Endothelial cell of umbilical vein (primary cell): Measurements from ENCODE around the gene CCNY. TPM values are rescaled to one million over a fixed set of nuclear protein-coding genes. Genes with fewer than 3 reads are reported as not detected.

ENCODE experiments used
- BruUV-seq: library from RNA; stranded (reverse); fragments of 400-500 nt; replicated peaks from 2 replicates; lab custom pipeline; 2021; lab: Mats Ljungman, UMichigan
- CTCF ChIA-PET: fragments of 300-600, 350-600 bp; sonication (Branson Sonifier 250); formaldehyde crosslinking; loops from one replicate; lab custom pipeline; 2021; ENCODE audit warnings: antibody characterized with exemption, inconsistent platforms; lab: Charles Lee
- POLR2A ChIA-PET: fragments of 300-600, 350-600 bp; sonication (Branson Sonifier 250); formaldehyde crosslinking; loops from one replicate; lab custom pipeline; 2021; ENCODE audit warnings: antibody characterized with exemption, inconsistent platforms; lab: Charles Lee
- DNase-seq: peaks from one replicate; pipeline ENCODE4 v3.0.0-alpha.2; 2011; ENCODE audit warnings: low read depth, low spot score
- FAIRE-seq: peaks from 2 replicates; lab custom pipeline; 2011; peaks lifted over from hg19 to GRCh38; lab: Jason Lieb, UNC
- H2AFZ ChIP-seq: 2 replicates; pipeline ENCODE4 v1.6.0; 2012; ENCODE audit warnings: low read depth, low read length, control low read depth, inconsistent platforms
- H3K27ac ChIP-seq: 2 replicates; pipeline ENCODE4 v1.5.1; 2011; ENCODE audit warnings: low read depth, mild to moderate bottlenecking, control low read depth, low read length, moderate library complexity; ENCODE audit not compliant: insufficient read depth
- H3K27me3 ChIP-seq, 2 experiments: 2 replicates each; pipeline versions ENCODE4 v1.6.0 to v1.6.1; 2011; ENCODE audit warnings: low read length in 2 of 2, mixed read lengths in 1 of 2; ENCODE audit not compliant: control insufficient read depth in 2 of 2, insufficient read depth in 2 of 2
- H3K36me3 ChIP-seq, 2 experiments: 2 replicates in 1 of 2; 3 replicates in 1 of 2; pipeline ENCODE4 v1.5.1; 2011; ENCODE audit warnings: low read length in 2 of 2, mild to moderate bottlenecking in 1 of 2, moderate library complexity in 1 of 2; ENCODE audit not compliant: control insufficient read depth in 2 of 2, insufficient read depth in 2 of 2; ENCODE audit errors: extremely low read depth in 1 of 2
- H3K4me1 ChIP-seq: 3 replicates; pipeline ENCODE4 v1.5.1; 2011; ENCODE audit warnings: mild to moderate bottlenecking, low read length; ENCODE audit not compliant: control insufficient read depth, insufficient read depth; ENCODE audit errors: extremely low read depth
- H3K4me2 ChIP-seq: 2 replicates; pipeline ENCODE4 v1.6.1; 2011; ENCODE audit warnings: low read length, control low read depth, mixed read lengths; ENCODE audit not compliant: insufficient read depth
- H3K4me3 ChIP-seq, 3 experiments: fragments of 200-600 bp in 1 of 3; sonication (generic), shearing (Covaris generic) in 1 of 3; replicated peaks in 1 of 3; 2 replicates each; pipeline ENCODE4 v1.5.1; 2011 to 2016; ENCODE audit warnings: control low read depth in 3 of 3, low read length in 3 of 3, mild to moderate bottlenecking in 2 of 3, inconsistent platforms in 1 of 3, low read depth in 1 of 3, moderate library complexity in 1 of 3; ENCODE audit not compliant: insufficient read depth in 1 of 3
- H3K79me2 ChIP-seq: 2 replicates; pipeline ENCODE4 v1.6.0; 2012; ENCODE audit warnings: low read length, inconsistent platforms; ENCODE audit not compliant: control insufficient read depth, insufficient read depth
- H3K9ac ChIP-seq: replicated peaks from 2 replicates; pipeline ENCODE3; 2011; ENCODE audit warnings: low read length, control low read depth; ENCODE audit not compliant: insufficient read depth; ENCODE audit errors: extremely low read depth
- H3K9me1 ChIP-seq: replicated peaks from 3 replicates; pipeline ENCODE4 v1.6.0; 2011; ENCODE audit warnings: mild to moderate bottlenecking, low read length; ENCODE audit not compliant: control insufficient read depth, insufficient read depth; ENCODE audit errors: extremely low read depth
- H3K9me3 ChIP-seq: replicated peaks from 2 replicates; pipeline ENCODE4 v1.5.1; 2012; ENCODE audit warnings: low read length, inconsistent platforms; ENCODE audit not compliant: control insufficient read depth, insufficient read depth
- H4K20me1 ChIP-seq: replicated peaks from 2 replicates; pipeline ENCODE3; 2011; ENCODE audit warnings: mild to moderate bottlenecking, low read length; ENCODE audit not compliant: control insufficient read depth, insufficient read depth; ENCODE audit errors: extremely low read depth
- CTCF ChIP-seq, 2 donors: IDR thresholded peaks; 1 replicate in 1 of 2; 2 replicates in 1 of 2; pipeline ENCODE4 v1.5.1; 2011; ENCODE audit warnings: low read length in 2 of 2, mild to moderate bottlenecking in 2 of 2, moderate library complexity in 2 of 2, control low read depth in 1 of 2, inconsistent platforms in 1 of 2, low read depth in 1 of 2; ENCODE audit not compliant: insufficient read depth in 1 of 2; ENCODE audit errors: extremely low read depth in 1 of 2
- EZH2 ChIP-seq: IDR thresholded peaks from 2 replicates; pipeline ENCODE4 v1.6.1; 2012; ENCODE audit warnings: borderline replicate concordance, low read depth, mild to moderate bottlenecking, moderate library complexity, low read length, inconsistent platforms; ENCODE audit not compliant: severe bottlenecking
- FOS ChIP-seq: IDR thresholded peaks from 2 replicates; pipeline ENCODE4 v1.6.1; 2011; ENCODE audit warnings: mild to moderate bottlenecking, low read length, moderate library complexity, borderline replicate concordance; ENCODE audit not compliant: insufficient read depth
- GATA2 ChIP-seq: IDR thresholded peaks from 2 replicates; pipeline ENCODE4 v1.7.0; 2011; ENCODE audit warnings: low read depth, mild to moderate bottlenecking, moderate library complexity, mixed read lengths, low read length; ENCODE audit not compliant: insufficient read length, insufficient read depth
- JUN ChIP-seq: IDR thresholded peaks from 2 replicates; pipeline ENCODE4 v1.6.1; 2011; ENCODE audit warnings: borderline replicate concordance, low read depth; ENCODE audit not compliant: insufficient read length, insufficient read depth
- MAX ChIP-seq: IDR thresholded peaks from 2 replicates; pipeline ENCODE4 v1.6.1; 2011; ENCODE audit not compliant: insufficient read depth, insufficient read length
- MYC ChIP-seq: IDR thresholded peaks from one replicate; pipeline ENCODE4 v1.6.1; 2011; ENCODE audit warnings: mild to moderate bottlenecking, low read depth, low read length
- POLR2AphosphoS5 ChIP-seq: IDR thresholded peaks from 2 replicates; pipeline ENCODE4 v1.6.1; 2012; ENCODE audit warnings: low read depth, mild to moderate bottlenecking, control low read depth, low read length, moderate library complexity; ENCODE audit not compliant: insufficient read depth
- dilution Hi-C: fragments of 300-500 bp; cut with MboI; formaldehyde crosslinking; loops from one replicate; pipeline ENCODE4 v1.15.0; 2019; ENCODE audit warnings: low sequenced_read_pairs; ENCODE audit not compliant: extremely low pct_ligation_motif_present
- intact Hi-C: fragments of 100-400 bp; cut with micrococcal nuclease; formaldehyde crosslinking; loops from one replicate; pipeline ENCODE4 v1.10.0; 2022
- polyA plus RNA-seq, 4 experiments: library from polyadenylated mRNA; depleted of rRNA in 3 of 4; stranded (reverse) in 3 of 4; unstranded in 1 of 4; fragments of >200 nt; gene quantifications; 2 replicates each; pipeline versions ENCODE4 v1.2.1 to v1.2.3, GENCODE V29; 2011 to 2012; ENCODE audit warnings: missing spikeins in 1 of 4
- total RNA-seq: library from RNA; stranded (reverse); gene quantifications from 2 replicates; pipeline ENCODE4 v1.2.3, GENCODE V29; 2021

The CCNY gene
- total and polyA plus RNA-seq, 2 donors (not counting 3 experiments of a cell fraction or from before 2014, with no cell fraction given) = 61.5 to 107 TPM

- ChIA-PET POLR2A (no interaction called here), CTCF (no interaction called here)
- Histone ChIP-seq H3K27ac (no peak overlapping the region), H3K27me3 (no peaks in the 10 kb centered on the region), H3K9ac (no peak overlapping the region), H3K4me3 (no peak overlapping the region), H3K9me1 (no peaks in the 10 kb centered on the region), H3K4me2 (no peak overlapping the region), H3K4me1 (no peaks in the 10 kb centered on the region), H2AFZ (no peak overlapping the region), H4K20me1 (no peaks in the 10 kb centered on the region), H3K79me2 (no peaks in the 10 kb centered on the region), H3K9me3 (no peaks in the 10 kb centered on the region), H3K36me3 (peaks cover 0 to 8% of the 10 kb centered on the region in 2 experiments)
- DNase-seq (no peak), FAIRE-seq (no peak)
- intact Hi-C loops (no loop called here), dilution Hi-C loops (no loop called here)
- TF ChIP-seq JUN (no peak), POLR2AphosphoS5 (no peak), FOS (no peak), GATA2 (no peak), MYC (no peak), EZH2 (no peak), MAX (no peak), CTCF (IDR thresholded peaks at IDR 0.05; ENCODE audit: extremely low read depth in 1 of 2, insufficient read depth in 1 of 2, low read depth in 1 of 2, low read length in 2 of 2) (no peak)
- no TSS peak for BruUV-seq
Measured at GRCh38 chr10:35558276-35558675, 222.0 kb downstream of the CCNY start.
